Mucosa of stomach (tissue), 1 donor: ENCODE results near the gene MAP4K3.

Experiments used
- H3K27me3 ChIP-seq: one replicate; pipeline ENCODE4 v1.7.0; 2013; ENCODE audit warnings: mild to moderate bottlenecking, low read length; ENCODE audit not compliant: control insufficient read depth, insufficient read depth
- H3K36me3 ChIP-seq: one replicate; pipeline ENCODE4 v1.7.0; 2013; ENCODE audit warnings: low read length; ENCODE audit not compliant: control insufficient read depth, insufficient read depth
- H3K4me1 ChIP-seq: one replicate; pipeline ENCODE4 v1.7.0; 2013; ENCODE audit warnings: mild to moderate bottlenecking, low read length; ENCODE audit not compliant: control insufficient read depth, insufficient read depth
- H3K4me3 ChIP-seq: one replicate; pipeline ENCODE4 v1.7.0; 2013; ENCODE audit warnings: low read length
- H3K9ac ChIP-seq: one replicate; pipeline ENCODE4 v1.7.0; 2013; ENCODE audit warnings: mild to moderate bottlenecking, low read length, moderate library complexity
- H3K9me3 ChIP-seq: one replicate; pipeline ENCODE4 v1.7.0; 2013; ENCODE audit warnings: mild to moderate bottlenecking, low read length, moderate library complexity; ENCODE audit not compliant: control insufficient read depth
- donor health status: Pancreatic carcinoma.

MAP4K3 gene

GRCh38 chr2:39436592-39437521, at the start of gene MAP4K3:
TSS of gene MAP4K3 (minus strand) at chr2:39437285. CDS start at chr2:39436987, 298 bp downstream.
- Histone ChIP-seq H3K4me1 (peaks cover 40% of the 10 kb centered on the region), H3K36me3 (no peaks in the 10 kb centered on the region), H3K9me3 (no peaks in the 10 kb centered on the region), H3K4me3 (peak within 1 kb of the TSS; percentile 83), H3K27me3 (no peaks in the 10 kb centered on the region), H3K9ac (peak within 1 kb of the TSS; percentile 88)

GRCh38 chr2:39486071-39486470, 49.0 kb upstream of the MAP4K3 start:
- Histone ChIP-seq H3K9ac (no peak overlapping the region), H3K4me1 (peaks cover 17% of the 10 kb centered on the region), H3K9me3 (no peaks in the 10 kb centered on the region), H3K36me3 (no peaks in the 10 kb centered on the region), H3K27me3 (no peaks in the 10 kb centered on the region), H3K4me3 (no peak overlapping the region)

- Histone ChIP-seq H3K4me3 (no peak overlapping the region), H3K27me3 (no peaks in the 10 kb centered on the region), H3K9ac (no peak overlapping the region), H3K4me1 (peaks cover 12% of the 10 kb centered on the region), H3K9me3 (no peaks in the 10 kb centered on the region), H3K36me3 (no peaks in the 10 kb centered on the region)
Observed at GRCh38 chr2:39484620-39485495, 47.8 kb upstream of the MAP4K3 start.

- Histone ChIP-seq H3K4me1 (peaks cover 12% of the 10 kb centered on the region), H3K9ac (no peak overlapping the region), H3K36me3 (no peaks in the 10 kb centered on the region), H3K27me3 (no peaks in the 10 kb centered on the region), H3K9me3 (no peaks in the 10 kb centered on the region), H3K4me3 (no peak overlapping the region)
Observed at GRCh38 chr2:39484206-39484605, 47.1 kb upstream of the MAP4K3 start.

DNA sequence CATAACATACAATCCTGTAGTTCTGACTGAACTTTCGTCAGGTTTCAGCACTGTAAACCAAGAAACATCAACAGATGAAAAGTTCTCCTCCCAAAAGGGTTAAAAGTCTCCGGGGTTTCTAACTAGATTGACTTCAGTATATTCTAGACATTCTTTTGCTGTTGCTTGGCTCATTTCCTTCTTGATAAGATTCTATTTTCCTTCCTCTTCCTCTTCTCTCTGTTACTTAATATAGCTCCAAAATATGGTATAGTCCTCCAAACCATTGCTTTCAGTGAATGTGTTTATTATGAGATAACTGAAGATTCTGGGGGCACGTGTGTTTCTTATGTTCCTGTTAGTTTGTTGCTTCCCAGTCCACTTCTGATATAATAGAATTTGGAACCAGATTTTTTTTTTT, 46.4 kb upstream of the MAP4K3 start:
- Histone ChIP-seq H3K36me3 (no peaks in the 10 kb centered on the region), H3K9me3 (no peaks in the 10 kb centered on the region), H3K4me1 (peaks cover 11% of the 10 kb centered on the region), H3K4me3 (no peak overlapping the region), H3K9ac (no peak overlapping the region), H3K27me3 (no peaks in the 10 kb centered on the region)

DNA sequence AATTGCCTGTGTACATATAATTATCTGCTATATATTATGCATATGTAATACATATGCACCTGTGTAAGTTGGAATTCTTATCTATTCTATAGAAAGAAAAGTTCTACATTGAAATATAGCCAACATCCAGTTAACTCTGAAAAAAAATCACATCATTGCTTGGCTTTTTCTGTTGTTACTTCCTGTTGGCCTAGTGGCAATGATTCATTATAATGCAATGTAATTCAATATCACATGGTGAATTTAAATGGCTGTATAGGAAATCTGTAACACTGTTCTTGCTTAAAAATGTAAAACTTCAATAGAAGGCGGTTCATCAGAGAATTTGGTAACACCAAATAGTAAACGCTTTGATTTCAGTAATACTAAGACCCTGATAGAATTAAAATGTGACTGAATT, 44.5 kb upstream of the MAP4K3 start:
- Histone ChIP-seq H3K9me3 (no peaks in the 10 kb centered on the region), H3K36me3 (no peaks in the 10 kb centered on the region), H3K4me1 (peaks cover 9% of the 10 kb centered on the region), H3K27me3 (no peaks in the 10 kb centered on the region), H3K4me3 (no peak overlapping the region), H3K9ac (no peak overlapping the region)

GRCh38 chr2:39479696-39480095, 42.6 kb upstream of the MAP4K3 start:
- H3K4me3 ChIP-seq: no peak overlapping the region
- no peaks in the 10 kb centered on the region for H3K36me3 ChIP-seq
- peaks cover 9% of the 10 kb centered on the region for H3K4me1 ChIP-seq
- H3K9ac ChIP-seq: no peak overlapping the region
- H3K9me3 ChIP-seq: no peaks in the 10 kb centered on the region
- no peaks in the 10 kb centered on the region for H3K27me3 ChIP-seq

DNA sequence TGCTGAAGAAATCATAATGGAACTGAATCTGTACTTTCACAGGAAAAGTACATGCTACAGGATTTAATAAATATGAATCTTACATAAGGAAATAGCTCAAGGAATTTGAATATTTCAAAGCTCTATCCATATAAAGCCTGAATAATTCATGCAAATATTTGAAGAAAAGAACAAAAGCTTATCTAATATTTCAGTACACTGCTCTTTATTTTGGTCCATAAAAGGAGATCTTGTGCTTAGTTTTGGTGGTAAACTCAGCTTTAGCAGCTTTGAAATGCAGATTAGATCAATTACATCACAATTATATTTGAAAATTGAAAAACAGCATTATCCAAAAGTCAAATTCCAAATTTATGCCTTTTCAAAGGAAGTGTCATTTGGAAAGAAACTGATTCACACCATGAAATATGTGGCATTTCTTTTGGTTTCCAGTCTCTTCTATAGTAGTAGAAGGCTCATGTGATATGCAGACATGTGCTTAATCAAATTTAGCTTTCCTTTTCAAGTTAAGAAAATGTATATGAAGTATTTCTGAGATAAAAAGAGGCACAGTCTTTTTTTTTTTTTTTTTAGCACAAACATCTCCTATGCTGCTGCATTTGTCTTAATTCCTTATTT, 42.1 kb upstream of the MAP4K3 start:
- H3K9ac ChIP-seq: no peak overlapping the region
- peaks cover 9% of the 10 kb centered on the region for H3K4me1 ChIP-seq
- no peaks in the 10 kb centered on the region for H3K9me3 ChIP-seq
- no peaks in the 10 kb centered on the region for H3K27me3 ChIP-seq
- H3K4me3 ChIP-seq: no peak overlapping the region
- H3K36me3 ChIP-seq: no peaks in the 10 kb centered on the region

DNA sequence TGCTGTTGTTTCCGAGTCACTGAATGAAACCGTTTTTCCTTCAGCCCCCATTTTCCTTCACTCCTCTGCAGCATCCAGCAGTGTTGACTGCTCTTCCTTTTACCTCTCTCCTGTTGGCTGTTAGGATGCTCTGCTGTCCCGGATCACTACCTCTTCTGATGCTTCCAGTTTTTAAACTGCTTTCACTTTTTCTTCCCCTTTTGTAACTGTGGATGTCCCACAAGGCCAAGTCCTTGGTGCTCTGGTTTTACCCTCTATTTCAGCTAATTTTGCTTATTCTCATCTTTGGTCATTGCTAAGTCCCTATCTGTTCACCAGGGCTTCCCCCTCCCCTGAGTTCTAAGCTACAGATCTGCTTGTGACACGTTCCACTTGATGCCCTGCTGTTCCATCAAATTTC, 39.4 kb upstream of the MAP4K3 start:
- Histone ChIP-seq H3K9ac (no peak overlapping the region), H3K4me1 (no peaks in the 10 kb centered on the region), H3K9me3 (no peaks in the 10 kb centered on the region), H3K36me3 (no peaks in the 10 kb centered on the region), H3K4me3 (no peak overlapping the region), H3K27me3 (no peaks in the 10 kb centered on the region)

DNA sequence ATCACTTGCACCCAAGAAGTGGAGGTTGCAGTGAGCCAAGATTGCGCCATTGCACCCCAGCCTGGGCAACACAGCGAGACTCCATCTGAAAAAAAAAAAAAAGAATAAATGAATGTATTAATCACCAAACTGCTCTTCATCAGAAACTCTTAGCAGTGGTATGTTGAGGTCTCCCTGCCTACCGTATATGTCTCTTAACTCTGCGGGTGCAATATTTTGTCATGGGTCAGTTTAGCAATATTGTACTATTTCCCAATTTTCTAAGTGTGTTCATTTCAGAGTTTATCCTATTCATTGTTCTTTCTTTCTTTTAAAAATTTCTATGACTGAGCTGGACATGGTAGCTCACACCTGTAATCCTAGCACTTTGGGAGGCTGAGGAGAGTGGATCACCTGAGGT, 37.9 kb upstream of the MAP4K3 start:
- Histone ChIP-seq H3K36me3 (no peaks in the 10 kb centered on the region), H3K27me3 (no peaks in the 10 kb centered on the region), H3K9ac (no peak overlapping the region), H3K4me3 (no peak overlapping the region), H3K4me1 (no peaks in the 10 kb centered on the region), H3K9me3 (no peaks in the 10 kb centered on the region)

DNA sequence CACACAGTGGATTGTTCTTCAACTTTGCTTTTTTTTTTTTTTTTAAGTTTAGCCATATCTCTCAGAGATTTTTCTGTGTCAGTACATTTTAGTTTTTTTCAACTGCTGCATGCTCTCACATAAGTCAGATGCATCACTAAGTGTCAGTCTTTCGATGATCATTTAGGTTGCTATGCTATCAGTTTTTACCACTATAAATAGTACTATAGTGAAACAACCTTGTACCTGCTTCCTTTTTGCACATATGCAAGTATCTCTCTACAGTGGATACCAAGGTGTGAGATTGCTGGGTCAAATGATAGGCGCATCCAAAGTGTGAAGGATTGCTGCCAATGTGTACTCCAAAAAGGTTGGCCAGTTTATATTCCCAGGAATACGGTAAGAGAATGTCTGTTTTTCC, 33.5 kb upstream of the MAP4K3 start:
- H3K4me1 ChIP-seq: peaks cover 36% of the 10 kb centered on the region
- no peaks in the 10 kb centered on the region for H3K36me3 ChIP-seq
- no peak overlapping the region for H3K9ac ChIP-seq
- no peaks in the 10 kb centered on the region for H3K9me3 ChIP-seq
- H3K4me3 ChIP-seq: no peak overlapping the region
- H3K27me3 ChIP-seq: no peaks in the 10 kb centered on the region

- H3K4me3 ChIP-seq: no peak overlapping the region
- no peak overlapping the region for H3K9ac ChIP-seq
- H3K27me3 ChIP-seq: no peaks in the 10 kb centered on the region
- peaks cover 36% of the 10 kb centered on the region for H3K4me1 ChIP-seq
- no peaks in the 10 kb centered on the region for H3K36me3 ChIP-seq
- no peaks in the 10 kb centered on the region for H3K9me3 ChIP-seq
Observed at GRCh38 chr2:39469807-39470206, 32.7 kb upstream of the MAP4K3 start.
